B cell (primary cell): ENCODE data around the gene COQ8A. TPM values are rescaled to one million over a fixed set of nuclear protein-coding genes. Genes with fewer than 3 reads are reported as not detected.

ENCODE experiments used
- ATAC-seq: fragments of 200-7000 bp; cut with Tn5 transposase; one replicate; pipeline ENCODE4 v1.10.0; 2021; ENCODE audit warnings: low read depth, mild to moderate bottlenecking, moderate number of reproducible peaks, moderate library complexity
- CTCF ChIA-PET: fragments of 350-600 bp; sonication (Branson Sonifier 250); formaldehyde crosslinking; loops from one replicate; lab custom pipeline; 2021; ENCODE audit warnings: antibody characterized with exemption, inconsistent platforms; lab: Charles Lee
- POLR2A ChIA-PET: fragments of 350-600 bp; sonication (Branson Sonifier 250); formaldehyde crosslinking; loops from one replicate; lab custom pipeline; 2021; ENCODE audit warnings: antibody characterized with exemption; lab: Charles Lee
- DNase-seq: peaks from one replicate; pipeline ENCODE4 v3.0.0; 2013
- H2AFZ ChIP-seq: 2 replicates; pipeline ENCODE4 v1.6.1; 2012; ENCODE audit warnings: mild to moderate bottlenecking, low read depth, low read length; ENCODE audit not compliant: insufficient read depth, poor library complexity, severe bottlenecking
- H3K27ac ChIP-seq, 2 donors: 1 replicate in 1 of 2; 2 replicates in 1 of 2; pipeline ENCODE4 v1.5.1; 2012 to 2013; ENCODE audit warnings: low read length in 2 of 2, mild to moderate bottlenecking in 2 of 2, moderate library complexity in 1 of 2
- H3K27me3 ChIP-seq, 4 experiments: fragments of 200-600 bp in 1 of 4; sonication (generic) in 1 of 4; replicated peaks in 1 of 4; 1 replicate in 2 of 4; 2 replicates in 2 of 4; pipeline versions ENCODE4 v1.6.1 to v1.7.0; 2013 to 2016; ENCODE audit warnings: low read length in 3 of 4, mild to moderate bottlenecking in 2 of 4, mixed read lengths in 1 of 4, moderate library complexity in 1 of 4; ENCODE audit not compliant: insufficient read depth in 4 of 4, control insufficient read depth in 3 of 4; ENCODE audit errors: control extremely low read depth in 1 of 4
- H3K36me3 ChIP-seq, 2 experiments: replicated peaks in 1 of 2; 1 replicate in 1 of 2; 2 replicates in 1 of 2; pipeline versions ENCODE4 v1.6.1 to v1.7.1; 2013; ENCODE audit warnings: low read length in 1 of 2; ENCODE audit not compliant: insufficient read depth in 2 of 2, control insufficient read depth in 1 of 2; ENCODE audit errors: control extremely low read depth in 1 of 2, extremely low read depth in 1 of 2
- H3K4me1 ChIP-seq, 2 donors: fragments of 200-600 bp in 1 of 2; sonication (generic) in 1 of 2; 1 replicate in 1 of 2; 2 replicates in 1 of 2; pipeline versions ENCODE4 v1.5.1 to v1.6.1; 2013 to 2017; ENCODE audit warnings: low read length in 2 of 2; ENCODE audit not compliant: control insufficient read depth in 2 of 2, insufficient read depth in 2 of 2
- H3K4me2 ChIP-seq: replicated peaks from 2 replicates; pipeline ENCODE3; 2012; ENCODE audit warnings: mild to moderate bottlenecking, low read depth, low read length; ENCODE audit not compliant: poor library complexity, severe bottlenecking
- H3K4me3 ChIP-seq, 5 experiments: fragments of 200-600 bp in 1 of 5; sonication (generic) in 1 of 5; 1 replicate in 3 of 5; 2 replicates in 2 of 5; pipeline versions ENCODE4 v1.5.1 to v1.7.0; 2011 to 2016; ENCODE audit warnings: low read length in 4 of 5, mild to moderate bottlenecking in 4 of 5, low read depth in 2 of 5, control low read depth in 1 of 5, moderate library complexity in 1 of 5; ENCODE audit not compliant: insufficient read depth in 1 of 5; ENCODE audit errors: control extremely low read depth in 1 of 5, extremely low read depth in 1 of 5
- H3K79me2 ChIP-seq: fragments of 200-600 bp; sonication (generic); one replicate; pipeline ENCODE4 v1.6.0; 2016; ENCODE audit warnings: low read length; ENCODE audit not compliant: control insufficient read depth, insufficient read depth
- H3K9ac ChIP-seq: fragments of 200-600 bp; sonication (generic); 2 replicates; pipeline ENCODE4 v1.6.1; 2017; ENCODE audit warnings: mild to moderate bottlenecking, low read length, moderate library complexity
- H3K9me3 ChIP-seq, 3 donors: one replicate each; pipeline versions ENCODE4 v1.6.1 to v1.7.1; 2013; ENCODE audit warnings: low read length in 2 of 3; ENCODE audit not compliant: control insufficient read depth in 2 of 3, insufficient read depth in 1 of 3; ENCODE audit errors: control extremely low read depth in 1 of 3
- H4K20me1 ChIP-seq: 2 replicates; pipeline ENCODE4 v1.6.0; 2012; ENCODE audit warnings: mild to moderate bottlenecking, low read length; ENCODE audit not compliant: insufficient read depth, control insufficient read depth, poor library complexity, severe bottlenecking
- H3K27ac Mint-ChIP-seq: one replicate; pipeline ENCODE4 v1.8.0; 2021; ENCODE audit warnings: mixed read lengths
- H3K27me3 Mint-ChIP-seq: one replicate; pipeline ENCODE4 v1.8.0; 2021; ENCODE audit warnings: mixed read lengths
- H3K4me1 Mint-ChIP-seq: one replicate; pipeline ENCODE4 v1.8.0; 2021; ENCODE audit warnings: mixed read lengths
- H3K4me3 Mint-ChIP-seq: one replicate; pipeline ENCODE4 v1.8.0; 2021; ENCODE audit warnings: mixed read lengths
- H3K9me3 Mint-ChIP-seq: one replicate; pipeline ENCODE4 v1.8.0; 2022; ENCODE audit warnings: mixed read lengths; ENCODE audit not compliant: insufficient read depth
- EZH2 ChIP-seq: IDR thresholded peaks from 2 replicates; pipeline ENCODE4 v1.6.1; 2012; ENCODE audit warnings: borderline replicate concordance, low read depth, mild to moderate bottlenecking, moderate library complexity, low read length; ENCODE audit not compliant: insufficient read depth, poor library complexity, severe bottlenecking
- WGBS: methylation state at CpG from one replicate; pipeline ENCODE4 v1.1.5; 2013; ENCODE audit warnings: missing lambda C conversion rate; ENCODE audit not compliant: insufficient coverage; 5-methylcytosine and 5-hydroxymethylcytosine counted together
- intact Hi-C: fragments of 100-400 bp; cut with micrococcal nuclease; formaldehyde crosslinking; loops from one replicate; pipeline ENCODE4 v1.10.0; 2022
- polyA plus RNA-seq: library from polyadenylated mRNA; depleted of rRNA; stranded (reverse); fragments of >200 nt; gene quantifications from 2 replicates; pipeline ENCODE4 v1.2.3, GENCODE V29; 2012
- total RNA-seq, 2 donors: library from RNA; stranded (reverse); fragments of 120-200 nt in 1 of 2; gene quantifications; 1 replicate in 1 of 2; 2 replicates in 1 of 2; pipeline versions ENCODE4 v1.2.3 to v1.2.4, GENCODE V29; 2013 to 2022
- TF ChIP-seq, protein P1 (sequence below): fragments of 200-600 bp; IDR thresholded peaks from one replicate; pipeline ENCODE4 v1.8.0; 2022; ENCODE audit warnings: antibody characterized with exemption, mild to moderate bottlenecking

Gene COQ8A
- total and polyA plus RNA-seq, 2 donors (not counting 1 experiment from before 2014, with no cell fraction given), result 44.3 to 58.2 TPM

- ChIA-PET POLR2A (no interaction called here), CTCF (no interaction called here)
- no peak overlapping the region for H3K9ac ChIP-seq
- no peak overlapping the region for H3K4me3 ChIP-seq
- no peak overlapping the region for H2AFZ ChIP-seq
- peaks cover 41% of the 10 kb centered on the region for H4K20me1 ChIP-seq
- peaks cover 0 to 4% of the 10 kb centered on the region in 2 donors for H3K4me1 ChIP-seq
- ATAC-seq, result no peak
- DNase-seq, result no peak
- intact Hi-C loops, result no loop called here
- H3K36me3 ChIP-seq, result peaks cover 0 to 44% of the 10 kb centered on the region in 2 experiments
- H3K79me2 ChIP-seq, result peaks cover 7% of the 10 kb centered on the region
- no peaks in the 10 kb centered on the region for H3K9me3 Mint-ChIP-seq
- no peak overlapping the region for H3K27ac ChIP-seq
- 96% methylated on average over 12 of the region's 32 CpGs for WGBS
- H3K27me3 ChIP-seq, result no peaks in the 10 kb centered on the region
- H3K4me1 Mint-ChIP-seq, result peaks cover 5% of the 10 kb centered on the region
- TF ChIP-seq EZH2, result no peak
- TF ChIP-seq, protein P1, sequence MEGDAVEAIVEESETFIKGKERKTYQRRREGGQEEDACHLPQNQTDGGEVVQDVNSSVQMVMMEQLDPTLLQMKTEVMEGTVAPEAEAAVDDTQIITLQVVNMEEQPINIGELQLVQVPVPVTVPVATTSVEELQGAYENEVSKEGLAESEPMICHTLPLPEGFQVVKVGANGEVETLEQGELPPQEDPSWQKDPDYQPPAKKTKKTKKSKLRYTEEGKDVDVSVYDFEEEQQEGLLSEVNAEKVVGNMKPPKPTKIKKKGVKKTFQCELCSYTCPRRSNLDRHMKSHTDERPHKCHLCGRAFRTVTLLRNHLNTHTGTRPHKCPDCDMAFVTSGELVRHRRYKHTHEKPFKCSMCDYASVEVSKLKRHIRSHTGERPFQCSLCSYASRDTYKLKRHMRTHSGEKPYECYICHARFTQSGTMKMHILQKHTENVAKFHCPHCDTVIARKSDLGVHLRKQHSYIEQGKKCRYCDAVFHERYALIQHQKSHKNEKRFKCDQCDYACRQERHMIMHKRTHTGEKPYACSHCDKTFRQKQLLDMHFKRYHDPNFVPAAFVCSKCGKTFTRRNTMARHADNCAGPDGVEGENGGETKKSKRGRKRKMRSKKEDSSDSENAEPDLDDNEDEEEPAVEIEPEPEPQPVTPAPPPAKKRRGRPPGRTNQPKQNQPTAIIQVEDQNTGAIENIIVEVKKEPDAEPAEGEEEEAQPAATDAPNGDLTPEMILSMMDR, result no peak
- H3K27ac Mint-ChIP-seq, result no peak overlapping the region
- H3K9me3 ChIP-seq, result peaks cover 0 to 6% (median 4%) of the 10 kb centered on the region in 3 donors
- no peak overlapping the region for H3K4me2 ChIP-seq
- H3K4me3 Mint-ChIP-seq, result no peak overlapping the region
- H3K27me3 Mint-ChIP-seq, result no peaks in the 10 kb centered on the region
Measured at GRCh38 chr1:226975259-226976250, 35.5 kb downstream of the COQ8A start.
